ENCODE measurements around the gene EFL1.
"Not testable (repeated sequence)": the region's sequence is repeated elsewhere in the genome, so short reads cannot be mapped to it uniquely, and the experiment has no call there.

GRCh38 chr15:82237944-82238534 is 24.5 kb downstream of the EFL1 start:
- not testable (repeated sequence) for TF ChIP-seq YY1 (IDR thresholded peaks at IDR 0.05); CTCF (IDR thresholded peaks at IDR 0.05; ENCODE audit: low read depth, low read length, missing input control); REST (IDR thresholded peaks at IDR 0.05)

Measured in liver (tissue), 2 donors.